ENCODE results near the gene TMEM126A.

TMEM126A gene

GRCh38 chr11:85664615-85665481 is 17.1 kb downstream of the TMEM126A start, which contains the start of gene CREBZF (continued):
- TF ChIP-seq ZNF449 (tag by site-specific recombination; IDR thresholded peaks at IDR 0.05) (no peak), ZNF624 (tag by site-specific recombination; IDR thresholded peaks at IDR 0.05) (no peak), ZFP3 (tag by site-specific recombination; IDR thresholded peaks at IDR 0.05; ENCODE audit: low read depth) (no peak), HIC1 (tag by site-specific recombination; IDR thresholded peaks at IDR 0.05) (0 out of 2 replicates have a peak, but pooled peaks have one; percentile 13), ZNF664 (tag by site-specific recombination; IDR thresholded peaks at IDR 0.05) (no peak), ZNF18 (tag by site-specific recombination; IDR thresholded peaks at IDR 0.05) (no peak), ZNF501 (tag by site-specific recombination; IDR thresholded peaks at IDR 0.05) (peak; percentile 93), ZNF600 (tag by site-specific recombination; IDR thresholded peaks at IDR 0.05) (no peak), ZSCAN5A (tag by site-specific recombination; IDR thresholded peaks at IDR 0.05) (0 out of 2 replicates have a peak, but pooled peaks have one; percentile 60), ZNF704 (tag by site-specific recombination; IDR thresholded peaks at IDR 0.05) (no peak), ZEB2 (tag by site-specific recombination; IDR thresholded peaks at IDR 0.05) (0 out of 2 replicates have a peak, but pooled peaks have one; percentile 11), ZBTB10 (tag by site-specific recombination; IDR thresholded peaks at IDR 0.05) (no peak; the same call in 1 of the 2 replicates), ZNF629 (tag by site-specific recombination; IDR thresholded peaks at IDR 0.05) (peak; percentile 90), ZNF830 (tag by site-specific recombination; IDR thresholded peaks at IDR 0.05; ENCODE audit: low read depth) (no peak), ZNF335 (tag by site-specific recombination; conservative IDR thresholded peaks at IDR 0.05) (peak; percentile 90), ZNF366 (tag by site-specific recombination; conservative IDR thresholded peaks at IDR 0.05) (no peak), ZNF610 (tag by site-specific recombination; IDR thresholded peaks at IDR 0.05; ENCODE audit: borderline replicate concordance) (no peak), PBX3 (CRISPR knock-in tag; IDR thresholded peaks at IDR 0.05) (peak; percentile 38; the same call in 1 of the 2 replicates)
